Measurements from ENCODE around the gene CD1D.
A peak's percentile ranks its signal among the peaks of the same experiment; 100 is the strongest.

Gene CD1D

GRCh38 chr1:158179301-158180041 lies 1.2 kb upstream of the CD1D start:
- no peak for TF ChIP-seq Cebpa-rat (IDR thresholded peaks at IDR 0.05)
- no peak overlapping the region for H3K4me3 ChIP-seq
- peak overlapping the region; percentile 84 to 97 (median 92); a peak in 19 of 22 replicates for H3K4me2 ChIP-seq
- peaks cover 0 to 19% (median 3%) of the 10 kb centered on the region in 11 experiments; a peak in 6 of 22 replicates for H3K9me3 ChIP-seq (replicated peaks in 1 of 11)
- peaks cover 22 to 37% (median 31%) of the 10 kb centered on the region in 11 experiments for H3K27me3 ChIP-seq
- peaks cover 0 to 5% (median 0%) of the 10 kb centered on the region in 11 experiments; a peak in 2 of 22 replicates for H3K36me3 ChIP-seq
- H3K27ac ChIP-seq, result peak overlapping the region in 3 of 11 experiments; percentile 56 to 73 (median 71); a peak in 2 of 22 replicates
- no peak overlapping the region for H3K9ac ChIP-seq
- peaks cover 12 to 56% (median 33%) of the 10 kb centered on the region in 10 experiments for H3K4me1 ChIP-seq
- H4K20me1 ChIP-seq, result no peaks in the 10 kb centered on the region

- H3K9ac ChIP-seq, result peak overlapping the region in 9 of 11 experiments; percentile 55 to 72 (median 63); a peak in 14 of 22 replicates
- TF ChIP-seq Cebpa-rat (IDR thresholded peaks at IDR 0.05), result no peak
- peaks cover 22 to 37% (median 31%) of the 10 kb centered on the region in 11 experiments for H3K27me3 ChIP-seq
- peaks cover 0 to 5% (median 0%) of the 10 kb centered on the region in 11 experiments; a peak in 2 of 22 replicates for H3K36me3 ChIP-seq
- peak overlapping the region in 4 of 11 experiments; percentile 37 to 73 (median 62); a peak in 5 of 22 replicates for H3K27ac ChIP-seq
- peaks cover 8 to 71% (median 41%) of the 10 kb centered on the region in 10 experiments for H3K4me1 ChIP-seq
- peaks cover 0 to 19% (median 3%) of the 10 kb centered on the region in 11 experiments; a peak in 6 of 22 replicates for H3K9me3 ChIP-seq (replicated peaks in 1 of 11)
- peak overlapping the region; percentile 84 to 97 (median 92) for H3K4me2 ChIP-seq
- H3K4me3 ChIP-seq, result peak overlapping the region; percentile 54 to 72 (median 61)
- H4K20me1 ChIP-seq, result no peaks in the 10 kb centered on the region
These were observed 855 bp downstream of the CD1D start for GRCh38 chr1:158181577-158181922.

GRCh38 chr1:158185770-158186169 lies 5.1 kb downstream of the CD1D start:
- no peaks in the 10 kb centered on the region for H4K20me1 ChIP-seq
- H3K4me3 ChIP-seq, result no peak overlapping the region
- peaks cover 16 to 23% (median 20%) of the 10 kb centered on the region in 11 experiments for H3K27me3 ChIP-seq
- peak overlapping the region in 4 of 11 experiments; percentile 27 to 53 (median 43); a peak in 6 of 22 replicates for H3K27ac ChIP-seq
- peaks cover 0 to 9% (median 0%) of the 10 kb centered on the region in 11 experiments; a peak in 5 of 22 replicates for H3K9me3 ChIP-seq (replicated peaks in 1 of 11)
- H3K4me2 ChIP-seq, result peak overlapping the region in 7 of 11 experiments; percentile 19 to 78 (median 62); a peak in 13 of 22 replicates
- H3K9ac ChIP-seq, result no peak overlapping the region; a peak in 1 of 22 replicates
- H3K36me3 ChIP-seq, result peaks cover 0 to 5% (median 0%) of the 10 kb centered on the region in 11 experiments; a peak in 2 of 22 replicates
- TF ChIP-seq Cebpa-rat (IDR thresholded peaks at IDR 0.05), result peak in 9 of 11 experiments; percentile 52 to 95 (median 84); a peak in 17 of 22 replicates
- peaks cover 6 to 54% (median 31%) of the 10 kb centered on the region in 10 experiments for H3K4me1 ChIP-seq

- H3K4me3 ChIP-seq, result no peak overlapping the region
- no peaks in the 10 kb centered on the region for H4K20me1 ChIP-seq
- H3K27me3 ChIP-seq, result peaks cover 12 to 19% (median 16%) of the 10 kb centered on the region in 11 experiments
- peak overlapping the region in 7 of 11 experiments; percentile 19 to 78 (median 62); a peak in 13 of 22 replicates for H3K4me2 ChIP-seq
- H3K27ac ChIP-seq, result peak overlapping the region in 2 of 11 experiments; percentile 37 to 38; a peak in 4 of 22 replicates
- H3K4me1 ChIP-seq, result peaks cover 4 to 54% (median 27%) of the 10 kb centered on the region in 10 experiments
- peaks cover 0 to 5% (median 0%) of the 10 kb centered on the region in 11 experiments; a peak in 2 of 22 replicates for H3K36me3 ChIP-seq
- H3K9ac ChIP-seq, result no peak overlapping the region
- TF ChIP-seq Cebpa-rat (IDR thresholded peaks at IDR 0.05), result no peak
- H3K9me3 ChIP-seq (replicated peaks in 1 of 11), result peaks cover 0 to 5% (median under 1%) of the 10 kb centered on the region in 11 experiments; a peak in 7 of 22 replicates
These were observed 5.5 kb downstream of the CD1D start for GRCh38 chr1:158186180-158186579.

GRCh38 chr1:158188611-158189010 lies 7.9 kb downstream of the CD1D start:
- Histone ChIP-seq H3K9ac (no peak overlapping the region), H4K20me1 (no peaks in the 10 kb centered on the region), H3K4me1 (peaks cover 0 to 40% (median 21%) of the 10 kb centered on the region in 10 experiments; a peak in 13 of 20 replicates), H3K27me3 (no peaks in the 10 kb centered on the region; a peak in 1 of 22 replicates), H3K36me3 (peaks cover 0 to 5% (median 0%) of the 10 kb centered on the region in 11 experiments; a peak in 1 of 22 replicates), H3K4me3 (no peak overlapping the region), H3K9me3 (replicated peaks in 1 of 11) (peaks cover 7 to 19% (median 10%) of the 10 kb centered on the region in 11 experiments; a peak in 20 of 22 replicates), H3K27ac (no peak overlapping the region), H3K4me2 (no peak overlapping the region)
- TF ChIP-seq Cebpa-rat (IDR thresholded peaks at IDR 0.05), result no peak

GRCh38 chr1:158189624-158190023 lies 8.9 kb downstream of the CD1D start:
- H4K20me1 ChIP-seq, result no peaks in the 10 kb centered on the region
- TF ChIP-seq Cebpa-rat (IDR thresholded peaks at IDR 0.05), result no peak
- no peak overlapping the region for H3K4me2 ChIP-seq
- no peak overlapping the region for H3K9ac ChIP-seq
- no peaks in the 10 kb centered on the region for H3K36me3 ChIP-seq
- H3K27ac ChIP-seq, result no peak overlapping the region
- H3K4me1 ChIP-seq, result peaks cover 0 to 31% (median 21%) of the 10 kb centered on the region in 10 experiments; a peak in 13 of 20 replicates
- peaks cover 8 to 26% (median 16%) of the 10 kb centered on the region in 11 experiments; a peak in 20 of 22 replicates for H3K9me3 ChIP-seq (replicated peaks in 1 of 11)
- H3K27me3 ChIP-seq, result no peaks in the 10 kb centered on the region
- no peak overlapping the region for H3K4me3 ChIP-seq

- Histone ChIP-seq H4K20me1 (no peaks in the 10 kb centered on the region), H3K9ac (no peak overlapping the region), H3K4me3 (no peak overlapping the region), H3K9me3 (replicated peaks in 1 of 11) (peaks cover 8 to 26% (median 16%) of the 10 kb centered on the region in 11 experiments; a peak in 20 of 22 replicates), H3K4me1 (peaks cover 0 to 14% (median 9%) of the 10 kb centered on the region in 10 experiments; a peak in 12 of 20 replicates), H3K4me2 (no peak overlapping the region), H3K36me3 (no peaks in the 10 kb centered on the region), H3K27me3 (no peaks in the 10 kb centered on the region), H3K27ac (no peak overlapping the region)
- TF ChIP-seq Cebpa-rat (IDR thresholded peaks at IDR 0.05), result no peak
These were observed 10.6 kb downstream of the CD1D start for GRCh38 chr1:158191299-158191698.

- Histone ChIP-seq H3K27ac (no peak overlapping the region), H4K20me1 (no peaks in the 10 kb centered on the region), H3K27me3 (no peaks in the 10 kb centered on the region), H3K9me3 (replicated peaks in 1 of 11) (peaks cover 8 to 22% (median 13%) of the 10 kb centered on the region in 11 experiments; a peak in 20 of 22 replicates), H3K36me3 (no peaks in the 10 kb centered on the region), H3K9ac (no peak overlapping the region), H3K4me1 (peaks cover 0 to 7% (median 0%) of the 10 kb centered on the region in 10 experiments; a peak in 3 of 20 replicates), H3K4me2 (no peak overlapping the region), H3K4me3 (no peak overlapping the region)
- no peak for TF ChIP-seq Cebpa-rat (IDR thresholded peaks at IDR 0.05)
These were observed 15.8 kb downstream of the CD1D start for GRCh38 chr1:158196461-158196860.
